DND-41 (cell line): ENCODE data around the gene TAOK3.

Experiments
- CTCF ChIP-seq: IDR thresholded peaks from 2 replicates; pipeline ENCODE4 v1.5.1; 2012; ENCODE audit warnings: borderline replicate concordance, low read length, moderate library complexity, mild to moderate bottlenecking; ENCODE audit not compliant: poor library complexity, severe bottlenecking; ENCODE audit errors: extremely low read depth
- EZH2 ChIP-seq: IDR thresholded peaks from 3 replicates; pipeline ENCODE4 v1.6.1; 2012; ENCODE audit warnings: borderline replicate concordance, low read depth, mild to moderate bottlenecking, moderate library complexity, low read length, inconsistent platforms; ENCODE audit not compliant: severe bottlenecking

GRCh38 chr12:118213452-118213851, 159.3 kb downstream of the TAOK3 start:
- TF ChIP-seq CTCF (no peak), EZH2 (no peak)
